ENCODE measurements around the gene HOXD11.
A peak's percentile ranks its signal among the peaks of the same experiment; 100 is the strongest.

HOXD11 gene

GRCh38 chr2:176132205-176133171, 25.4 kb downstream of the HOXD11 start:
- no peak for DNase-seq (ENCODE audit: low read depth)

GRCh38 chr2:176133389-176133788, 26.3 kb downstream of the HOXD11 start:
- DNase-seq (ENCODE audit: low read depth) = no peak

- no peak for DNase-seq (ENCODE audit: low read depth)
These were observed 27.0 kb downstream of the HOXD11 start for GRCh38 chr2:176134035-176134434.

- DNase-seq (ENCODE audit: low read depth) = no peak
These were observed 28.0 kb downstream of the HOXD11 start for GRCh38 chr2:176135035-176135440.

- no peak for DNase-seq (ENCODE audit: low read depth)
These were observed 29.5 kb downstream of the HOXD11 start for GRCh38 chr2:176136374-176137251.

GRCh38 chr2:176137252-176137580, 30.1 kb downstream of the HOXD11 start:
- DNase-seq (ENCODE audit: low read depth) = no peak

GRCh38 chr2:176137906-176138305, 30.8 kb downstream of the HOXD11 start:
- no peak for DNase-seq (ENCODE audit: low read depth)

GRCh38 chr2:176138526-176138922, 31.4 kb downstream of the HOXD11 start:
- DNase-seq (ENCODE audit: low read depth) = no peak

GRCh38 chr2:176138923-176139660, 32.0 kb downstream of the HOXD11 start:
- DNase-seq (ENCODE audit: low read depth) = no peak

GRCh38 chr2:176139661-176140512, 32.8 kb downstream of the HOXD11 start:
- no peak for DNase-seq (ENCODE audit: low read depth)

GRCh38 chr2:176140513-176141317, 33.6 kb downstream of the HOXD11 start:
- peak; percentile 44 for DNase-seq (ENCODE audit: low read depth)

GRCh38 chr2:176142281-176142680, 35.2 kb downstream of the HOXD11 start:
- no peak for DNase-seq (ENCODE audit: low read depth)

- DNase-seq (ENCODE audit: low read depth) = no peak
These were observed 38.2 kb downstream of the HOXD11 start for GRCh38 chr2:176145085-176145969.

GRCh38 chr2:176146101-176146500, 39.0 kb downstream of the HOXD11 start:
- no peak for DNase-seq (ENCODE audit: low read depth)

- no peak for DNase-seq (ENCODE audit: low read depth)
These were observed 39.6 kb downstream of the HOXD11 start for GRCh38 chr2:176146645-176147044.

- no peak for DNase-seq (ENCODE audit: low read depth)
These were observed 40.2 kb downstream of the HOXD11 start for GRCh38 chr2:176147210-176147799.

- DNase-seq (ENCODE audit: low read depth) = no peak
These were observed 40.9 kb downstream of the HOXD11 start for GRCh38 chr2:176147800-176148496.

GRCh38 chr2:176148751-176149421, 41.8 kb downstream of the HOXD11 start:
- DNase-seq (ENCODE audit: low read depth) = no peak
